Peyer's patch (tissue), 4 donors: ENCODE data around the gene KPNA2. TPM values are rescaled to one million over a fixed set of nuclear protein-coding genes. Genes with fewer than 3 reads are reported as not detected.
"Not testable (repeated sequence)": the region's sequence is repeated elsewhere in the genome, so short reads cannot be mapped to it uniquely, and the experiment has no call there.

Experiments used
- DNase-seq, 3 donors: peaks; one replicate each; pipeline ENCODE4 v3.0.0-alpha.2; 2017 to 2019
- H3K27ac ChIP-seq, 4 donors: fragments of 200-600 bp; sonication (generic); one replicate each; pipeline ENCODE4 v1.5.1; 2016 to 2019
- H3K27me3 ChIP-seq, 2 donors: fragments of 200-600 bp; sonication (generic); one replicate each; pipeline ENCODE4 v1.5.1; 2019
- H3K36me3 ChIP-seq, 3 donors: fragments of 200-600 bp; sonication (generic); one replicate each; pipeline ENCODE4 v1.5.1; 2016 to 2019
- H3K4me1 ChIP-seq, 4 donors: fragments of 200-600 bp; sonication (generic); one replicate each; pipeline ENCODE4 v1.5.1; 2016 to 2019
- H3K4me3 ChIP-seq, 4 donors: fragments of 200-600 bp; sonication (generic); 1 replicate in 3 of 4; 2 replicates in 1 of 4; pipeline ENCODE4 v1.5.1; 2016 to 2019; ENCODE audit warnings: mild to moderate bottlenecking in 1 of 4
- H3K9me3 ChIP-seq, 4 donors: fragments of 200-600 bp; sonication (generic); one replicate each; pipeline ENCODE4 v1.5.1; 2016 to 2019; ENCODE audit warnings: mild to moderate bottlenecking in 1 of 4
- POLR2A ChIP-seq, 2 donors: fragments of 450-650 bp; IDR thresholded peaks; one replicate each; pipeline ENCODE4 v1.5.1; 2017; ENCODE audit warnings: antibody characterized with exemption in 2 of 2, mild to moderate bottlenecking in 2 of 2, moderate library complexity in 2 of 2
- total RNA-seq, 4 donors: library from RNA; depleted of rRNA; stranded (reverse); fragments of >200 nt; gene quantifications; one replicate each; pipeline ENCODE4 v1.1.0, GENCODE V29; 2016
- TF ChIP-seq, protein P1 (sequence below), 6 experiments: fragments of 450-650 bp in 4 of 6; fragments of 200-600 bp in 2 of 6; sonication (generic) in 1 of 6; IDR thresholded peaks; one replicate each; pipeline ENCODE4 v1.5.1; 2017 to 2019; ENCODE audit warnings: antibody characterized with exemption in 6 of 6, mild to moderate bottlenecking in 3 of 6, moderate library complexity in 1 of 6

Gene KPNA2
- total RNA-seq, 4 donors from 2014 or later, result 11.7 to 21.5 (median 15.2) TPM

DNA sequence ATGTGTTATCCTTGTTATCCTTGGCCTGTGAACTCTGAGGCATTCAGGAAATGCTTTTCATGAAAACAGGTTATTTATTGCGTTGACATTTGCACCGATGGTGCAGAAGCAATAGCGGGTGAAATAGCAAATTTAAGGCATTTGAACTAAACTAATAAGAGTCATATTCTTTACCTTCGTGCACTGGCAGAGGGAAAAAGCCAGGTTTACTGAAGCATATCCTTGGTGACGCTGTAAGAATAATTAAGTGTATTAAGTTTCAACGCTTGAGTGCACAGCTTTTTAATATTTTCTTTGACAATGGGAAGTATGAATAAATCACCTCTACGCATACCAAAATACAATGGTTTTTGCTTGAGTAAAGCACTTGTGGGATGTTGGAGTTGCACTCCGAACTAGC lies 13.6 kb upstream of the KPNA2 start:
- H3K27ac ChIP-seq, result no peak overlapping the region
- no peak overlapping the region for H3K4me3 ChIP-seq
- H3K4me1 ChIP-seq, result peaks cover 0 to 5% (median 3%) of the 10 kb centered on the region in 4 donors
- no peaks in the 10 kb centered on the region for H3K36me3 ChIP-seq
- no peaks in the 10 kb centered on the region for H3K9me3 ChIP-seq
- DNase-seq, result no peak
- TF ChIP-seq, protein P1, sequence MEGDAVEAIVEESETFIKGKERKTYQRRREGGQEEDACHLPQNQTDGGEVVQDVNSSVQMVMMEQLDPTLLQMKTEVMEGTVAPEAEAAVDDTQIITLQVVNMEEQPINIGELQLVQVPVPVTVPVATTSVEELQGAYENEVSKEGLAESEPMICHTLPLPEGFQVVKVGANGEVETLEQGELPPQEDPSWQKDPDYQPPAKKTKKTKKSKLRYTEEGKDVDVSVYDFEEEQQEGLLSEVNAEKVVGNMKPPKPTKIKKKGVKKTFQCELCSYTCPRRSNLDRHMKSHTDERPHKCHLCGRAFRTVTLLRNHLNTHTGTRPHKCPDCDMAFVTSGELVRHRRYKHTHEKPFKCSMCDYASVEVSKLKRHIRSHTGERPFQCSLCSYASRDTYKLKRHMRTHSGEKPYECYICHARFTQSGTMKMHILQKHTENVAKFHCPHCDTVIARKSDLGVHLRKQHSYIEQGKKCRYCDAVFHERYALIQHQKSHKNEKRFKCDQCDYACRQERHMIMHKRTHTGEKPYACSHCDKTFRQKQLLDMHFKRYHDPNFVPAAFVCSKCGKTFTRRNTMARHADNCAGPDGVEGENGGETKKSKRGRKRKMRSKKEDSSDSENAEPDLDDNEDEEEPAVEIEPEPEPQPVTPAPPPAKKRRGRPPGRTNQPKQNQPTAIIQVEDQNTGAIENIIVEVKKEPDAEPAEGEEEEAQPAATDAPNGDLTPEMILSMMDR (IDR thresholded peaks at IDR 0.05), result no peak
- no peak for TF ChIP-seq POLR2A (IDR thresholded peaks at IDR 0.05)
- H3K27me3 ChIP-seq, result no peaks in the 10 kb centered on the region

DNA sequence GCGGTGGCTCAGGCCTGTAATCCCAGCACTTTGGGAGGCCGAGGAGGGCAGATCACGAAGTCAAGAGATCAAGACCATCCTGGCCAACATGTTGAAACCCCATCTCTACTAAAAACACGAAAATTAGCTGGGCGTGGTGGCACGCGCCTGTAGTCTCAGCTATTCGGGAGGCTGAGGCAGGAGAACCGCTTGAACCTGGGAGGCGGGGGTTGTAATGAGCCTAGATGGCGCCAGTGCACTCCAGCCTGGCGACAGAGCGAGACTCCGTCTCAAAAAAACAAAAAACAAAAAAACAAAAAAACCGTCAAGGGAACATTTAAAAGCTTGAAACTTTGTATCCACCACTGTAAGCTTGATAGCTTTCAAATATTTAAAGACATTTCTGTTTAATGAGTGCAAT lies 13.0 kb upstream of the KPNA2 start:
- not testable (repeated sequence) for H3K9me3 ChIP-seq, H3K27ac ChIP-seq, H3K27me3 ChIP-seq, H3K4me3 ChIP-seq, H3K4me1 ChIP-seq, DNase-seq, H3K36me3 ChIP-seq

DNA sequence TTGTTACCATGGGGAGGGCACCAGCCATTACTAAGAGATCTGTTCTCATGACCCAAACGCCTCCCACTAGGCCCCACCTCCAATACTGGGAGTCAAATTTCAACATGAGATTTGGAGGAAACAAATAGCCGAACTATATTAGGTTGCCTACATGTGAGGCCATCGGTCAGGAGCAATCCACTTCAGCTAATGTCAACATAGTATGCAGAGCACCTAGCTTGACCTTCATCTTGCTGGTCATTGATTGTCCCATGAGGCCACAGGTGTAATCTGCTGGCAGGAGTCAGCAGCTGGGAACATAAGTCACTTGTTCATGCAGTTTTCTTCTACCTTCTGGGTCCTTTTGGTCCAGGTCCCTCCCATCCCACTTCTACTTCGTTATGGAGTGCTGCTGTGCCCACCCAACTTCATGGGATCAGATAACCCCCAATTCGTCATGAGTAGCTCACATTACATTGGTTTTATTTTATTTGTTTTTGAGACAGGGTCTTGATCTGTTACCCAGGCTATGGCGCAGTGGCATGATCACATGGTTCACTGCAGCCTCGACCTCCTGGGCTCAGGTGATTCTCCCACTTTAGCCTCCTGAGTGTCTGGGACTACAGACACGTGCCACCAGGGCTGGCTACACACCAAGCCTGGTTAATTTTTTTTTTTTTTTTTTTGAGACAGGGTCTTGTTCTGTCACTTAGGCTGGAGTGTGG lies 5.9 kb upstream of the KPNA2 start:
- Histone ChIP-seq H3K4me3 (no peak overlapping the region), H3K4me1 (no peaks in the 10 kb centered on the region), H3K27me3 (no peaks in the 10 kb centered on the region), H3K36me3 (no peaks in the 10 kb centered on the region), H3K9me3 (no peaks in the 10 kb centered on the region), H3K27ac (no peak overlapping the region)
- DNase-seq, result no peak
- TF ChIP-seq POLR2A (IDR thresholded peaks at IDR 0.05), result no peak
- TF ChIP-seq, protein P1 (IDR thresholded peaks at IDR 0.05), result no peak

DNA sequence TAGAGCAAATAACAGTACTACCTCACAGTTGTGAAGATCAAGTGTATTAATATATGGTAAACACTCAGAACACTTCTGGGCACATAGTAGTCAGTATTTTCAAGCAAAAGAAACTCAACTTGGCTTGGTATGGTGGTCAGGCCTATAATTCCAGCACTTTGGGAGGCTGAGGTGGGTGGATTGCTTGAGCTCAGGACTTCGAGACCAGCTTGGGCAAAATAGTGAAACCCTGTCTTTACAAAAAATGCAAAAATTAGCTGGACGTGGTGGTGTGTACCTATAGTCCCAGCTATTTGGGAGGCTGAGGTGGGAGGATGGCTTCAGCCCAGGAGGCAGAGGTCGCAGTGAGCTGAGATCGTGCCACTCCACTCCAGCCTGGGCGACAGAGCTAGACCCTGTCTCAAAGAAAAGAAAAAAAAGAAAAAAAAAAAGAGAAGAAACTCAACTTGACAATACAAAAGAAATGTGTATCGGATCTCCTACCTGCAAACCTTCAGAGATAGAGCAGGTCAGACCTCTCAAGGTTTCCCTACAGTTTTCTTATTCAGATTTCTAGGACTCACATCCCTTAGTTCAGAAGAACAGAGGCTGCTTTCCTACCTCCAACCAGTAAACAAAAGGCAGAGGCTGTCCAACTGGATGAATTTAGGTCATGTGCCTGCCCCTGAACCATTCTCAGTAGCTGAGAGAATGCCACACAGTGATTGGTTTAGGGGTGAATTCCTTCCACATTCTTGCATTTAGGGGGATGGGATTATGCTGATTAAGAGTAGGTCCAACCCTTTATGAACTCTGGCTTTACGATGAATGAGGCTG lies 1.7 kb upstream of the KPNA2 start:
- no peaks in the 10 kb centered on the region for H3K9me3 ChIP-seq
- no peak overlapping the region for H3K4me3 ChIP-seq
- peaks cover 0 to 6% (median 0%) of the 10 kb centered on the region in 4 donors for H3K4me1 ChIP-seq
- DNase-seq, result no peak
- peaks cover 0 to 5% (median 0%) of the 10 kb centered on the region in 3 donors for H3K36me3 ChIP-seq
- no peak for TF ChIP-seq POLR2A (IDR thresholded peaks at IDR 0.05)
- TF ChIP-seq, protein P1 (IDR thresholded peaks at IDR 0.05), result no peak
- no peak overlapping the region for H3K27ac ChIP-seq
- no peaks in the 10 kb centered on the region for H3K27me3 ChIP-seq

DNA sequence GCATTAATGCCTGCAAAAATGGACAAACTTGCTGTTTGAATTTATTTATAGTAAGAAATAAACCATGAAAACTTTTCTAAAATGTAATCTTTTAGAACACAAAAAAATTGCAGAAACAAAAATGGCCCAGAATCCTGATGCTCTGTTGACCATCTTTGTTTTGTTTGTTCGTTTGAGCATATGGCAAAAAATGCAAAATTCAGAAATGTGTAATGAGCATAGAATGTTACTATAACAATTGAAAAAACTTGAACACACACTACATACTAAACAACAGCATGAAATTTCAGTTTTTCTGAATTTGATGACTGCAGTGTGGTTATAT lies 1.1 kb upstream of the KPNA2 start:
- TF ChIP-seq, protein P1 (IDR thresholded peaks at IDR 0.05), result no peak
- no peak for TF ChIP-seq POLR2A (IDR thresholded peaks at IDR 0.05)
- H3K27ac ChIP-seq, result no peak overlapping the region
- H3K4me1 ChIP-seq, result peaks cover 0 to 6% (median 0%) of the 10 kb centered on the region in 4 donors
- H3K36me3 ChIP-seq, result peaks cover 0 to 10% (median 0%) of the 10 kb centered on the region in 3 donors
- H3K9me3 ChIP-seq, result no peaks in the 10 kb centered on the region
- DNase-seq, result no peak
- no peak overlapping the region for H3K4me3 ChIP-seq
- no peaks in the 10 kb centered on the region for H3K27me3 ChIP-seq

DNA sequence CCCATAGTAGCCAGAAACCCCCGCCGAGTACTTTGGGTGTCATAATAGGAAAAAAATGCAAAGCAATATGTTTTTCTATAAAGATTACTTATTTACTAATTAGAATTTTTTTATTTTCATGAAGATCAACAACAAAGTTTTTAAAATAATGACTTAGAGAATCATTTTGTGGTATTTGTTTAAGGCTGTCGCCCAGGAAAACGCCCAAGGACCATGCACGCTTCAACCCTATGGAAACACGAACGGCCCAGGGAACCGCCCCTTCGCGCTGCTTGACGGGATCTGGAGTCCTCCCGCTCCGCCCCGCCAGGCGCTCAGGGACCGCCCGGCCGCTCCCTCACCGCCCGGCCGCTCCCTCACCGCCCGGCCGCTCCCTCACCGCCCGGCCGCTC lies 408 bp upstream of the KPNA2 start:
- Histone ChIP-seq H3K27me3 (no peaks in the 10 kb centered on the region), H3K4me1 (peaks cover 0 to 6% (median 0%) of the 10 kb centered on the region in 4 donors), H3K27ac (no peak overlapping the region), H3K4me3 (peak overlapping the region in 2 of 4 donors; percentile 9 to 36), H3K9me3 (no peaks in the 10 kb centered on the region), H3K36me3 (peaks cover 0 to 11% (median 0%) of the 10 kb centered on the region in 3 donors)
- DNase-seq, result peak; percentile 91 to 97 (median 96)
- no peak for TF ChIP-seq POLR2A (IDR thresholded peaks at IDR 0.05)
- TF ChIP-seq, protein P1 (IDR thresholded peaks at IDR 0.05), result no peak
